Muscle of back (tissue), 13 donors: ENCODE results near the gene GALNT10. TPM values are rescaled to one million over a fixed set of nuclear protein-coding genes. Genes with fewer than 3 reads are reported as not detected.
A peak's percentile ranks its signal among the peaks of the same experiment; 100 is the strongest.
"Not testable (repeated sequence)": the region's sequence is repeated elsewhere in the genome, so short reads cannot be mapped to it uniquely, and the experiment has no call there.

Experiments
- DNase-seq, 3 donors: peaks; one replicate each; pipeline versions ENCODE4 v3.0.0 to v3.0.0-alpha.2; 2013
- long read RNA-seq, 9 donors: transcript quantifications; one replicate each; lab custom pipeline, GENCODE V29; 2026
- polyA plus RNA-seq, 10 donors: library from polyadenylated mRNA; unstranded; fragments of 120-200 nt; gene quantifications; one replicate each; pipeline ENCODE4 v1.2.1, GENCODE V29; 2013; ENCODE audit not compliant: insufficient read length in 10 of 10

Gene GALNT10
- polyA plus RNA-seq = 10 to 100 TPM; 19.7 to 27.9 (median 23.3) TPM
- long read RNA-seq, donor 1, full-length matches to known transcripts = 5 of 5 reads
- long read RNA-seq, donor 1, partial matches to known transcripts = 0 of 5 reads
- long read RNA-seq, donor 1, other reads (novel, unspliced or antisense) = 0 of 5 reads
- long read RNA-seq, donor 2, full-length matches to known transcripts = 1 of 1 reads
- long read RNA-seq, donor 2, partial matches to known transcripts = 0 of 1 reads
- long read RNA-seq, donor 2, other reads (novel, unspliced or antisense) = 0 of 1 reads
- long read RNA-seq, donor 3 = 0 reads
- long read RNA-seq, donor 4, full-length matches to known transcripts = 1 of 1 reads
- long read RNA-seq, donor 4, partial matches to known transcripts = 0 of 1 reads
- long read RNA-seq, donor 4, other reads (novel, unspliced or antisense) = 0 of 1 reads
- long read RNA-seq, donor 5, full-length matches to known transcripts = 5 of 10 reads
- long read RNA-seq, donor 5, partial matches to known transcripts = 5 of 10 reads
- long read RNA-seq, donor 5, other reads (novel, unspliced or antisense) = 0 of 10 reads
- long read RNA-seq, donor 6, full-length matches to known transcripts = 4 of 4 reads
- long read RNA-seq, donor 6, partial matches to known transcripts = 0 of 4 reads
- long read RNA-seq, donor 6, other reads (novel, unspliced or antisense) = 0 of 4 reads
- long read RNA-seq, donor 7, full-length matches to known transcripts = 1 of 1 reads
- long read RNA-seq, donor 7, partial matches to known transcripts = 0 of 1 reads
- long read RNA-seq, donor 7, other reads (novel, unspliced or antisense) = 0 of 1 reads
- long read RNA-seq, donor 8, full-length matches to known transcripts = 2 of 2 reads
- long read RNA-seq, donor 8, partial matches to known transcripts = 0 of 2 reads
- long read RNA-seq, donor 8, other reads (novel, unspliced or antisense) = 0 of 2 reads
- long read RNA-seq, donor 9, full-length matches to known transcripts = 1 of 1 reads
- long read RNA-seq, donor 9, partial matches to known transcripts = 0 of 1 reads
- long read RNA-seq, donor 9, other reads (novel, unspliced or antisense) = 0 of 1 reads

DNA sequence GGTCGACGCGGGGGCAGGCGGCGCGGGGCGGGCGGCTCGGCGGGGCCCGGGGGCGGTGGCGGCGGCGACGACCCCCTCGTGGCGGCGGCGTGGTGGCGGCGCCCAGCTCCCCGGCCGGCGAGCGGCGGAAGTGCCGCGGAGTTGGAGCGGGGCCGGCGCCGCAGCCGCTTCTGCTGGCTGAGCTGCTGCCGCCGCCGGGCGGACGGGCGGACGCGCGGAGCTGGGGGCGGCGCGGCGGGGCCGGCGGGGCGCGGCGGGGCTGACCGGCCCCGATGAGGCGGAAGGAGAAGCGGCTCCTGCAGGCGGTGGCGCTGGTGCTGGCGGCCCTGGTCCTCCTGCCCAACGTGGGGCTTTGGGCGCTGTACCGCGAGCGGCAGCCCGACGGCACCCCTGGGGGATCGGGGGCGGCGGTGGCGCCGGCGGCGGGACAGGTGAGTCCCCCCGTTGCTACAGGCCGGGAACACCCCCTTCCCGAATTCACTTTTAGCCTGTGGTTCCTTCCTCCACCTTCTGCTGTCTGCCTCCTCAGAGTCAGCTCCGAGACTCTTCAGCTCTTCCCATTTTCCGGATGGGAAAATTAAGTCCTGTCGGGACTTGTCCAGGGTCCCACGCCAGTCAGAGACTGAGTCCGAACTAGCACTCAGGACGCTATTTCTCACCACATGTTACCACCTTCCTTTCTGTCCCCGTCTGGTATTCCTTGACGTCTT is at the start of gene GALNT10:
TSS of gene GALNT10 (plus strand) at position 139 of the 710 bp plus-strand sequence. CDS start at position 273, 134 bp downstream.
- DNase-seq = peak in 2 of 3 donors; percentile 76 to 86

DNA sequence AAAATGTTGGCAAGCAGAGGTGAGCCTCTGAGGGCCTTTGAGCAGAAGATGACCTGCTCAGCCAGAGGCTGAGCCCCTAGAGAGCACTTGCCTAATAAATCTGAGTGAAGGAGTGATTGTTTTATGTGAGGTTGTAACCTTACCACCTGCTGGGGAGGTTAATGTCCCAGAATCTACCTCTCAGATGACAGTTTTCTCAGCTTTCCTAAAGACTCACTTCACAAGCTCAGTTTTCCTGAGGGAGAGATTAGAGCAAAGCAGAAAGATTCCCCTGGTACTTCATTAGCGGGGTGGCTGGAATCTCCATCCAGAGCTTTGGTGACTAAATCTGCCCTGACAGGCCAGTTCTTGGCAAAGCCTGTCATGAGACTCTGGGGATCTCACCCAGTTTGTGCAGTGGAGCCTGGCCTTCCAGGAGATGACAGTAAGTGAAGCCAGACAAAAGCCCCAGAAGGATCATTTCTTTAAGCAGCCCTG is 48.8 kb upstream of the GALNT10 start:
- peak in 1 of 3 donors; percentile 46 for DNase-seq

- no peak for DNase-seq
Measured at GRCh38 chr5:154143211-154143641, 47.3 kb upstream of the GALNT10 start.

- DNase-seq = no peak
Measured at GRCh38 chr5:154145268-154145667, 45.3 kb upstream of the GALNT10 start.

DNA sequence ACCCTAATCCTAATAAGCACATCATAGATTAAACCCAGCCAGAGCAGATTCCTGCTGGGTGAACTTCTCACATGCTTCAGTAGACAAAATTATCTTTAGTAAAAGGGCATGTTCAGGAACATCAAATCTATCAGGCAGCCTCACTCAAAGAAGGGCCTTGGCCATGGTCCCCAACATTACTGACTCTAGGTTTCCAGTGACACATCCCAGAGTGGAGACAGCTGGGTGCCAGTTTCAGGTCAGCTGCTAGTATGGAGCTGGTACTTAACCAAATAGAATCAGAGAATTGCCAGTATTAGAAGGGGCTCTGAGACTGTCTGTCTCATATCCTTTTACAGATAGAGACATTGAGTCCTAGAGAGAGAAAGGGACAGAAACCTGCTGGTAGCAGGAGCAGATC is 44.1 kb upstream of the GALNT10 start:
- no peak for DNase-seq

DNA sequence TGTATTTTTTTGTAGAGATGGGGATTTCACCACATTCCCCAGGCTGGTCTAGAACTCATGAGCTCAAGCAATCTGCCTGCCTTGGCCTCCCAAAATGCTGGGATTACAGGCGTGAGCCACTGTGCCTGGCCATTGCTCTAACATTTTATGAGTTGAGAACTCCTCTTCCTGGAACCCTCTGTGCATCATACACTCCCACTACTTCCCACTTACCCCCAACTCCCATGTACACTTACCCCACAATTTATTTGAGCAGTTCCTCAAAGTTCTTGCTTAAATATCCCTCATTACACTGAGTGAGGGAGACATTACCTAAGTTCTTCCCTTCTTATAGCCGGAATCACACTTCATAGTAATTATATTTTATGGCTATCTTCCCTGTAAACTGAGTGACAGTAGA is 42.9 kb upstream of the GALNT10 start:
- DNase-seq = no peak

DNA sequence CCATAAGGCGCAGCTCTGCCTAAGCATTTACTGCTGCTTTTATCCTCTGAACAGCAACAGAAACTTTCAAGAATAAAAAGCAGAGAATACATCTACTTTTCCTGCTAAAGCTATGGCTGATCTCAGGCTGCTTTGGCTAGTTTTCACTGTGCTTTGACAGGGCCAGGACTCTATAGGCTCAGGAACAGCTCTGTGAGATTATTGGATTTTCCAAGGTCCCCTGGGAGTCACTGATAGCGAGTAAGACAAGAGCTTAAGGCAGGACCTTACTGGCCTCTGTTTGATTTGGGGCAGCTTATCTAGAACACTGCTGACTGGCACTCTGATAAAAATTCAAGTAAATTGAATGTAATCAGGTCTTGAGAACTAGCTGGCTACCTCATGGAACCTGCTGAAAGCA is 40.1 kb upstream of the GALNT10 start:
- not testable (repeated sequence) for DNase-seq

- DNase-seq = no peak
Measured at GRCh38 chr5:154157483-154158378, 32.8 kb upstream of the GALNT10 start.

GRCh38 chr5:154158379-154158737 is 32.2 kb upstream of the GALNT10 start:
- no peak for DNase-seq

DNA sequence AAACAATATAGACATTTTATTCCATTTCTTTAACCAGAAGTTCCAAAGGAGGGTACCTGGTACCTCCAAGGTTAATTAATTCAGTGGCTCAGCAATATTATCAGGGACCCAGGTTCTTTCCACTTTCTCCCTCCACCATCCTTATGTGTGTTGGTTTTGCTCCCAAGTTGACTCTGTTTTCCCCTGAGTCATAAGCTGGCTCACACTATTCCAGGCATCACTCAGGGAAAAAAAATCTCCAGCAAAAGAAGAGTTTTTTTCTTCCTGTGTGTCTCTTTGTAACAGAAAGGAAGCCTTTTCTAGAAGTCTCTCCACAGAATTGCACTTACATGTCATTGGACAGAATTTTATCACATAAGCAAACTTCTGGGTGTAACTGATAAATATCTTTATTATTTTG is 31.2 kb upstream of the GALNT10 start:
- DNase-seq = no peak

GRCh38 chr5:154162539-154163151 is 27.9 kb upstream of the GALNT10 start:
- peak; percentile 79 to 95 (median 86) for DNase-seq

DNA sequence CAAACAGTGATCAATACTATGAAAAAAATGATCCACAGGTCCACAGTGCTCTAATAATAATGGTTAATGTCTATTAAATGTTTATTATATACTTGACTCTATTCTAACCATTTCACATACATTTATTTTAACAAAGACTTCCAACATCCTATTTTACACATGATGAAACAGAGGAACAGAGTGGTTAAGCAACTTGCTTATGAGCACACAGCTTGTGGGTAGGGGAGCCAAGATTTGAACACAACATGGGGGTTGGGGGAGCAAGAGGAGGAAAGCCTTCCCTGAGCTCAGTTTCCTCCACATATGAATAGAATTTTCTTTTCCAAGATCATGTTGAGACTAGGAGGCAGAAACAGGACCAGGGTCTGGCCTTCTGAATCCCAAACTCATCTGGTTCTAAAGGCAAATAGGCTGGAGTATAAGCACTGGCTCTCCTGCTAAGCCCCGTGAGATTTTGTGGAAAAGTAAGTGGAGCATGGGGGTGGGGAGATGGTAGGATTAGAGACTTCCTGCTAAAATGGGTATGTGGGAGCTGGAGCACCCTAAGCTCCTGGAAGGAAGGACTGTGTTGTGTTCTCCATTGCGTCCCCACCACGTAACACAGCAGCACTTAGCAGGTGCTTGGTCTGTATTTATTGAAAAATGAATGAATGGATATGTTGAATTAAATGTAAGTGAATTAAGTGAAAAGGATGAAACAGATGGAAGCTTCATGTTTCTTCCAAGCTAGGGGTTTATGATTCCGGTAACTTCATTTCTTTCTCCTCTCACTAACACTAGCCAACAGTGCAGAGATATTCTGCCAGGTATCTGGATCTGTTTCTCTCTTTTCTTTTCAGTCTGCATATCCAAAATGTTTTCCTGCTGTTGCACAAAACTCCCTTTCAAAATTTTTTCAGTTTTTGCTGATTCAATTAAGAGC is 26.9 kb upstream of the GALNT10 start:
- peak in 2 of 3 donors; percentile 41 to 79 for DNase-seq

GRCh38 chr5:154164249-154164581 is 26.3 kb upstream of the GALNT10 start:
- DNase-seq = no peak

DNA sequence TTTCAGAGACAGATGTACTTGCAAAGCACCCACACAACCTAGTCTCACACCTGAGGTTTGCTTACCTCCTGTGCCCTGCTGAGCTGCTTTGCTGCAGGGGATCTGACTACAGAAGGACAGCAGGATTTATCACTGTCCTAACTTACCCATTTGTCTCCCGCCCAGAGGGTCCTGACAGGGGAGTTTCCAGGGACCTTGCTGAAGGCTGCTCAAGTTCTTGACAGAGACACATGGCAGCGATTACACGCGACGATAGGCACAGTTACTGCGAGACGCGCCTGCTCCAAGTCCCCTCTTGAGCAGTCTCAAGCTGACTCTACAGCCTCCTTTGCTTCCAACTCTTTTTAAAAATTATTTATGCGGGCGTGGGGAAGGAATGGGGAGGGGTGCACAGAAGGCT is 24.6 kb upstream of the GALNT10 start:
- DNase-seq = no peak

GRCh38 chr5:154166901-154167791 is 23.4 kb upstream of the GALNT10 start:
- DNase-seq = no peak

- DNase-seq = peak in 1 of 3 donors; percentile 79
Measured at GRCh38 chr5:154168395-154168794, 22.1 kb upstream of the GALNT10 start.

GRCh38 chr5:154172785-154173184 is 17.7 kb upstream of the GALNT10 start:
- DNase-seq = no peak

DNA sequence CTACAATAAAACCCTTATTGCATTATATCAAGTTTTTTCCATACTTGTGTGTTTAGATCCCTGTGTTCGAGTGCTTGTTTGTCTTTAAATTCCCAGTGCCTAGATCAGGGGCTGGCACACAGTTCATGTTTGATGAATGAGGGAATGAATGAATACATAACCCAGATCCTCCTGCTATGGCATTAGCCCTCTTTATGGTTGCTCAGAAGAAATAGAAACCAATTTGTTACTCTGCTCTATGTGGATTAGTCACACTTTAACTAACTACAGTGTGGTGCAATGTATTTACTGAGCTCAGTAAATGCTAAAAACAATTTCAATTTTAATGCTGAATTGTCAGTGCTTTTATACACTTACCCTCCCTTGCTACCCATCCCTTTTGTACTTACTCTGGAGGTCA is 16.4 kb upstream of the GALNT10 start:
- no peak for DNase-seq
